OCI-LY1 (cell line): ENCODE data around the gene TCL1A.

ENCODE experiments used
- H2AFZ ChIP-seq: fragments of 200-600 bp; sonication (generic), shearing (Covaris generic); 2 replicates; pipeline ENCODE4 v1.6.0; 2014; ENCODE audit warnings: antibody characterized with exemption, mild to moderate bottlenecking, low read length
- H3F3A ChIP-seq: fragments of 200-600 bp; sonication (generic), shearing (Covaris generic); 2 replicates; pipeline ENCODE4 v1.6.0; 2014; ENCODE audit warnings: mild to moderate bottlenecking, antibody characterized with exemption, low read length, moderate library complexity; ENCODE audit not compliant: insufficient read depth
- H3K27ac ChIP-seq: fragments of 200-600 bp; sonication (generic); 2 replicates; pipeline ENCODE4 v1.5.1; 2014; ENCODE audit warnings: low read length, mixed run types, mild to moderate bottlenecking, low read depth; ENCODE audit not compliant: poor library complexity, severe bottlenecking
- H3K27me3 ChIP-seq: fragments of 200-600 bp; sonication (generic); 2 replicates; pipeline ENCODE4 v1.6.0; 2014; ENCODE audit warnings: antibody characterized with exemption, mild to moderate bottlenecking, low read length, moderate library complexity; ENCODE audit not compliant: insufficient read depth
- H3K36me3 ChIP-seq: fragments of 200-600 bp; sonication (generic); 2 replicates; pipeline ENCODE4 v1.6.1; 2014; ENCODE audit warnings: mild to moderate bottlenecking, antibody characterized with exemption, low read length, moderate library complexity, mixed read lengths; ENCODE audit not compliant: insufficient read depth
- H3K4me1 ChIP-seq: fragments of 200-600 bp; sonication (generic); 2 replicates; pipeline ENCODE4 v1.5.1; 2014; ENCODE audit warnings: mild to moderate bottlenecking, low read length, moderate library complexity; ENCODE audit not compliant: insufficient read depth, severe bottlenecking
- H3K4me2 ChIP-seq: fragments of 200-600 bp; sonication (generic), shearing (Covaris generic); 2 replicates; pipeline ENCODE4 v1.6.1; 2014; ENCODE audit warnings: low read length
- H3K4me3 ChIP-seq: fragments of 200-600 bp; sonication (generic); 2 replicates; pipeline ENCODE4 v1.5.1; 2014; ENCODE audit warnings: low read length, low read depth, mild to moderate bottlenecking, mixed read lengths; ENCODE audit not compliant: poor library complexity, severe bottlenecking
- H3K79me2 ChIP-seq: fragments of 200-600 bp; shearing (Covaris generic); 2 replicates; pipeline ENCODE4 v1.6.1; 2016; ENCODE audit warnings: mixed run types, low read length, mixed read lengths; ENCODE audit not compliant: insufficient read depth
- H3K9ac ChIP-seq: fragments of 200-600 bp; sonication (generic), shearing (Covaris generic); 2 replicates; pipeline ENCODE4 v1.6.1; 2014; ENCODE audit warnings: mild to moderate bottlenecking, low read length, mixed read lengths
- H3K9me2 ChIP-seq: fragments of 200-600 bp; sonication (generic), shearing (Covaris generic); 2 replicates; pipeline ENCODE4 v1.6.1; 2014; ENCODE audit warnings: low read depth, mild to moderate bottlenecking, low read length, mixed read lengths
- H3K9me3 ChIP-seq: fragments of 200-600 bp; shearing (Covaris generic); 2 replicates; pipeline ENCODE4 v1.6.1; 2014; ENCODE audit warnings: low read length, mixed read lengths
- H4K20me1 ChIP-seq: fragments of 200-600 bp; sonication (generic), shearing (Covaris generic); 2 replicates; pipeline ENCODE4 v1.6.0; 2016; ENCODE audit warnings: mild to moderate bottlenecking, low read length; ENCODE audit not compliant: insufficient read depth
- CTCF ChIP-seq: fragments of 200-600 bp; sonication (generic), shearing (Covaris generic); IDR thresholded peaks from 2 replicates; pipeline ENCODE4 v1.5.1; 2017; ENCODE audit warnings: mild to moderate bottlenecking, antibody characterized with exemption, low read length, moderate library complexity, mixed read lengths
- EZH2 ChIP-seq: fragments of 200-600 bp; sonication (generic), shearing (Covaris generic); IDR thresholded peaks from 2 replicates; pipeline ENCODE4 v1.8.0; 2017; ENCODE audit warnings: borderline replicate concordance, mixed run types, mild to moderate bottlenecking, antibody characterized with exemption, low read length, moderate library complexity, mixed read lengths

Gene TCL1A

GRCh38 chr14:95659990-95660385, 53.9 kb downstream of the TCL1A start:
- Histone ChIP-seq H3F3A (peaks cover 26% of the 10 kb centered on the region), H3K9me3 (no peaks in the 10 kb centered on the region), H4K20me1 (no peaks in the 10 kb centered on the region), H3K4me3 (no peak overlapping the region), H3K9me2 (no peaks in the 10 kb centered on the region), H3K27me3 (no peaks in the 10 kb centered on the region), H3K4me1 (peaks cover 71% of the 10 kb centered on the region), H3K79me2 (no peaks in the 10 kb centered on the region), H3K4me2 (peak overlapping the region; percentile 95; the same call in 1 of the 2 replicates), H3K36me3 (0 out of 2 replicates have a peak, but pooled peaks cover 10% of the 10 kb centered on the region), H2AFZ (no peak overlapping the region), H3K9ac (peak overlapping the region; percentile 72), H3K27ac (peak overlapping the region; percentile 100)
- TF ChIP-seq CTCF (no peak), EZH2 (no peak)
